EH (cell line): ENCODE data around the gene GTF2IRD1.
"Not testable (repeated sequence)": the region's sequence is repeated elsewhere in the genome, so short reads cannot be mapped to it uniquely, and the experiment has no call there.

ENCODE experiments used
- DNase-seq: peaks from one replicate; pipeline ENCODE4 v3.0.0-alpha.2; 2015; ENCODE audit warnings: low read depth

Gene GTF2IRD1

GRCh38 chr7:74467876-74468275 lies 14.2 kb downstream of the GTF2IRD1 start:
- DNase-seq: no peak

- no peak for DNase-seq
These were observed 16.8 kb downstream of the GTF2IRD1 start for GRCh38 chr7:74470504-74470903.

GRCh38 chr7:74473116-74473515 lies 19.4 kb downstream of the GTF2IRD1 start:
- DNase-seq: no peak

- peak; percentile 71 for DNase-seq
These were observed 20.7 kb downstream of the GTF2IRD1 start for GRCh38 chr7:74474271-74474865.

GRCh38 chr7:74475243-74475986 lies 21.7 kb downstream of the GTF2IRD1 start:
- no peak for DNase-seq

- no peak for DNase-seq
These were observed 22.3 kb downstream of the GTF2IRD1 start for GRCh38 chr7:74475987-74476350.

GRCh38 chr7:74476626-74477025 lies 22.9 kb downstream of the GTF2IRD1 start:
- no peak for DNase-seq

- no peak for DNase-seq
These were observed 25.0 kb downstream of the GTF2IRD1 start for GRCh38 chr7:74478671-74479065.

GRCh38 chr7:74479066-74479781 lies 25.5 kb downstream of the GTF2IRD1 start:
- DNase-seq: peak; percentile 15

GRCh38 chr7:74479961-74480829 lies 26.5 kb downstream of the GTF2IRD1 start:
- peak; percentile 93 for DNase-seq

- peak; percentile 89 for DNase-seq
These were observed 27.2 kb downstream of the GTF2IRD1 start for GRCh38 chr7:74480861-74481417.

- DNase-seq: no peak
These were observed 27.9 kb downstream of the GTF2IRD1 start for GRCh38 chr7:74481458-74482196.

GRCh38 chr7:74482197-74482467 lies 28.4 kb downstream of the GTF2IRD1 start:
- DNase-seq: no peak

GRCh38 chr7:74482629-74483401 lies 29.1 kb downstream of the GTF2IRD1 start:
- DNase-seq: peak; percentile 96

GRCh38 chr7:74483402-74484336 lies 30.0 kb downstream of the GTF2IRD1 start:
- peak; percentile 92 for DNase-seq

GRCh38 chr7:74485611-74486010 lies 31.9 kb downstream of the GTF2IRD1 start:
- no peak for DNase-seq

- DNase-seq: not testable (repeated sequence)
These were observed 34.9 kb downstream of the GTF2IRD1 start for GRCh38 chr7:74488518-74489030.

GRCh38 chr7:74489997-74490945 lies 36.6 kb downstream of the GTF2IRD1 start:
- DNase-seq: no peak
